Breast epithelium (tissue), 3 donors: ENCODE data around the gene ZSWIM8.

Experiments
- POLR2A ChIP-seq: fragments of 450-650 bp; IDR thresholded peaks from one replicate; pipeline ENCODE4 v1.6.1; 2016; ENCODE audit warnings: antibody characterized with exemption, mild to moderate bottlenecking, moderate library complexity
- TF ChIP-seq, protein P1 (sequence below), 3 donors: fragments of 450-650 bp; IDR thresholded peaks; one replicate each; pipeline ENCODE4 v1.5.1; 2016 to 2017; ENCODE audit warnings: antibody characterized with exemption in 3 of 3, mild to moderate bottlenecking in 3 of 3, moderate library complexity in 3 of 3

DNA sequence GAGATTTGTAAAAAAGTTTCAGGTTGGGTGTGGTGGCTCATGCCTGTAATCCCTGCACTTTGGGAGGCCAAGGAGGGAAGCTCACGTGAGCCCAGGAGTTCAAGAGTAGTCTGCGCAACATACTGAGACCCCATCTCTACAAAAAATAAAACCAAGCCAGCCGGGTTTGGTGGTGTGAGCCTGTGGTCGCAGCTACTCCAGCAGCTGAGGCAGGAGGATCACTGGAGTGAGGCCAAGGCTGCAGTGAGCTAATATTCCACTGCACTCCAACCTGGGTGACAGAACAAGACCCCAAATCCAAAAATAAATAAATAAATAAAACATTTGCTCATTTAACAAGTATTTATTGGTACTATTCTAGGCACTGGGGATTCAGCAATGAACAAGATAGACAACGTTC is 5.1 kb upstream of the ZSWIM8 start:
- TF ChIP-seq POLR2A, result no peak
- TF ChIP-seq, protein P1, sequence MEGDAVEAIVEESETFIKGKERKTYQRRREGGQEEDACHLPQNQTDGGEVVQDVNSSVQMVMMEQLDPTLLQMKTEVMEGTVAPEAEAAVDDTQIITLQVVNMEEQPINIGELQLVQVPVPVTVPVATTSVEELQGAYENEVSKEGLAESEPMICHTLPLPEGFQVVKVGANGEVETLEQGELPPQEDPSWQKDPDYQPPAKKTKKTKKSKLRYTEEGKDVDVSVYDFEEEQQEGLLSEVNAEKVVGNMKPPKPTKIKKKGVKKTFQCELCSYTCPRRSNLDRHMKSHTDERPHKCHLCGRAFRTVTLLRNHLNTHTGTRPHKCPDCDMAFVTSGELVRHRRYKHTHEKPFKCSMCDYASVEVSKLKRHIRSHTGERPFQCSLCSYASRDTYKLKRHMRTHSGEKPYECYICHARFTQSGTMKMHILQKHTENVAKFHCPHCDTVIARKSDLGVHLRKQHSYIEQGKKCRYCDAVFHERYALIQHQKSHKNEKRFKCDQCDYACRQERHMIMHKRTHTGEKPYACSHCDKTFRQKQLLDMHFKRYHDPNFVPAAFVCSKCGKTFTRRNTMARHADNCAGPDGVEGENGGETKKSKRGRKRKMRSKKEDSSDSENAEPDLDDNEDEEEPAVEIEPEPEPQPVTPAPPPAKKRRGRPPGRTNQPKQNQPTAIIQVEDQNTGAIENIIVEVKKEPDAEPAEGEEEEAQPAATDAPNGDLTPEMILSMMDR (IDR thresholded peaks at IDR 0.05), result no peak
